MM.1S (cell line): ENCODE data around the gene LARGE2.

Experiments
- DNase-seq: peaks from one replicate; pipeline ENCODE4 v3.0.0-alpha.2; 2015
- H2AFZ ChIP-seq: fragments of 300-600 bp; sonication (generic); 2 replicates; pipeline ENCODE4 v1.6.0; 2016; ENCODE audit warnings: antibody characterized with exemption, low read length
- H3F3A ChIP-seq: fragments of 300-600 bp; sonication (generic); 2 replicates; pipeline ENCODE4 v1.6.1; 2016; ENCODE audit warnings: mild to moderate bottlenecking, antibody characterized with exemption, low read length, moderate library complexity, mixed read lengths; ENCODE audit not compliant: insufficient read depth
- H3K27ac ChIP-seq: fragments of 300-600 bp; sonication (generic); 2 replicates; pipeline ENCODE4 v1.5.1; 2016; ENCODE audit warnings: mild to moderate bottlenecking, low read length
- H3K27me3 ChIP-seq: fragments of 300-600 bp; sonication (generic); replicated peaks from 2 replicates; pipeline ENCODE4 v1.6.0; 2016; ENCODE audit warnings: low read length; ENCODE audit not compliant: insufficient read depth
- H3K36me3 ChIP-seq: fragments of 300-600 bp; sonication (generic); replicated peaks from 2 replicates; pipeline ENCODE4 v1.6.1; 2016; ENCODE audit warnings: mild to moderate bottlenecking, low read length, mixed read lengths; ENCODE audit not compliant: insufficient read depth
- H3K4me1 ChIP-seq: fragments of 300-600 bp; sonication (generic); 2 replicates; pipeline ENCODE4 v1.6.1; 2016; ENCODE audit warnings: low read length, mixed read lengths
- H3K4me2 ChIP-seq: fragments of 300-600 bp; sonication (generic); 2 replicates; pipeline ENCODE4 v1.6.0; 2016; ENCODE audit warnings: low read depth, low read length
- H3K4me3 ChIP-seq: fragments of 300-600 bp; sonication (generic); 2 replicates; pipeline ENCODE4 v1.5.1; 2016; ENCODE audit warnings: low read length, mixed read lengths
- H3K79me2 ChIP-seq: fragments of 300-600 bp; sonication (generic); 2 replicates; pipeline ENCODE4 v1.6.1; 2016; ENCODE audit warnings: mixed run types, low read length, mixed read lengths
- H3K9ac ChIP-seq: fragments of 300-600 bp; sonication (generic); 2 replicates; pipeline ENCODE4 v1.6.1; 2016; ENCODE audit warnings: low read length, mixed read lengths
- H3K9me2 ChIP-seq: fragments of 300-600 bp; sonication (generic); replicated peaks from 2 replicates; pipeline ENCODE4 v1.6.1; 2016; ENCODE audit warnings: mild to moderate bottlenecking, low read length, mixed read lengths; ENCODE audit not compliant: insufficient read depth
- H3K9me3 ChIP-seq: fragments of 300-600 bp; sonication (generic); replicated peaks from 2 replicates; pipeline ENCODE4 v1.6.1; 2016; ENCODE audit warnings: mild to moderate bottlenecking, low read length, mixed read lengths; ENCODE audit not compliant: insufficient read depth
- H4K20me1 ChIP-seq: fragments of 300-600 bp; sonication (generic); 2 replicates; pipeline ENCODE4 v1.6.1; 2016; ENCODE audit warnings: mild to moderate bottlenecking, low read length, moderate library complexity, mixed read lengths; ENCODE audit not compliant: insufficient read depth
- EZH2 ChIP-seq: fragments of 300-600 bp; sonication (generic); optimal IDR thresholded peaks from 2 replicates; pipeline ENCODE3; 2017; ENCODE audit warnings: low read depth, mild to moderate bottlenecking, antibody characterized with exemption, low read length, mixed read lengths
- EZH2phosphoT487 ChIP-seq: fragments of 300-600 bp; sonication (generic); IDR thresholded peaks from 2 replicates; pipeline ENCODE4 v1.6.1; 2018; ENCODE audit warnings: antibody characterized with exemption, low read length
- TF ChIP-seq, protein P1 (sequence below): fragments of 300-600 bp; sonication (generic); IDR thresholded peaks from 2 replicates; pipeline ENCODE4 v1.5.1; 2016; ENCODE audit warnings: antibody characterized with exemption, low read length, mixed read lengths

Gene LARGE2

DNA sequence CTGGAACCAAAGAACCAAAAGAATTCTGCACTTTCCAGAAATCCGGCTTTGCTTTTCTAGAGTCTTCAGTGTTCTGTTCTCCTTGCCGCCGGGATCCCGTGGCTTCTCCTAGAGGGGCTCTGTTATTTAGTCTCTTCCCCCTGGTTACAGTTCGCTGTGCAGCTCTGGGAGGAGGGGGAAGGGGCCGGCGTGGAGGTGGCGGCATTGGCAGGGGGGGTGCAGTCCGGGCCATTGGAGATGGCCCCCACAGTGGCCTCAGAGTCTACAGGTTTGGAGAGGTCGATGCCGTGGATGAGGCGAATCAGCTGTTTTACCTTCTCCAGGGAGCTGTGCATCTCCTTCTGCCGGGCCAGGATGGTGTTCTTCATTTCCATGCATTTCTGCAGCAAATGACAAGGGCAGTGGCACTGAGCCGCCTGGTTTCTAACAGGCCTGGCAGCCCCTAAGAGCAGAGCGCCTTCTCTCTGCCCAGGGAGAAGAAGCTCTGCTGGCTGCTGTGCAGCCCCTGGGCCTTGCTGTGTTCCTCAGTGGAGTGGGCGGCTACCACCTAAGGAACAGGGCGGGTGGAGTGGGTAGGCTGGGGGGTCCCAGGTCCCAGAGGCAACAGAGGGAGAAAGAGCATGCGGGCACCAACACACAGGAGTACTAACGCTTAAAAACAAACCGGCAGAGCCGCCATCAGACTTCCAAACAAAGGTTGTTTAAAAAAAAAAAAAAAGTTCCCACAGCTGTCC, 11.6 kb downstream of the LARGE2 start:
- no peaks in the 10 kb centered on the region for H4K20me1 ChIP-seq
- peaks cover 12% of the 10 kb centered on the region for H3F3A ChIP-seq
- H3K9me2 ChIP-seq, result no peaks in the 10 kb centered on the region
- H3K79me2 ChIP-seq, result no peaks in the 10 kb centered on the region
- no peak overlapping the region for H3K4me3 ChIP-seq
- no peaks in the 10 kb centered on the region for H3K9me3 ChIP-seq
- no peaks in the 10 kb centered on the region for H3K36me3 ChIP-seq
- H3K4me1 ChIP-seq, result peaks cover 13% of the 10 kb centered on the region; the same call in 1 of the 2 replicates
- no peak for DNase-seq
- no peak overlapping the region for H3K27ac ChIP-seq
- TF ChIP-seq EZH2 (no peak), EZH2phosphoT487 (no peak)
- TF ChIP-seq, protein P1, sequence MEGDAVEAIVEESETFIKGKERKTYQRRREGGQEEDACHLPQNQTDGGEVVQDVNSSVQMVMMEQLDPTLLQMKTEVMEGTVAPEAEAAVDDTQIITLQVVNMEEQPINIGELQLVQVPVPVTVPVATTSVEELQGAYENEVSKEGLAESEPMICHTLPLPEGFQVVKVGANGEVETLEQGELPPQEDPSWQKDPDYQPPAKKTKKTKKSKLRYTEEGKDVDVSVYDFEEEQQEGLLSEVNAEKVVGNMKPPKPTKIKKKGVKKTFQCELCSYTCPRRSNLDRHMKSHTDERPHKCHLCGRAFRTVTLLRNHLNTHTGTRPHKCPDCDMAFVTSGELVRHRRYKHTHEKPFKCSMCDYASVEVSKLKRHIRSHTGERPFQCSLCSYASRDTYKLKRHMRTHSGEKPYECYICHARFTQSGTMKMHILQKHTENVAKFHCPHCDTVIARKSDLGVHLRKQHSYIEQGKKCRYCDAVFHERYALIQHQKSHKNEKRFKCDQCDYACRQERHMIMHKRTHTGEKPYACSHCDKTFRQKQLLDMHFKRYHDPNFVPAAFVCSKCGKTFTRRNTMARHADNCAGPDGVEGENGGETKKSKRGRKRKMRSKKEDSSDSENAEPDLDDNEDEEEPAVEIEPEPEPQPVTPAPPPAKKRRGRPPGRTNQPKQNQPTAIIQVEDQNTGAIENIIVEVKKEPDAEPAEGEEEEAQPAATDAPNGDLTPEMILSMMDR, result no peak
- no peak overlapping the region for H2AFZ ChIP-seq
- H3K27me3 ChIP-seq, result no peaks in the 10 kb centered on the region
- H3K4me2 ChIP-seq, result no peak overlapping the region
- no peak overlapping the region for H3K9ac ChIP-seq

DNA sequence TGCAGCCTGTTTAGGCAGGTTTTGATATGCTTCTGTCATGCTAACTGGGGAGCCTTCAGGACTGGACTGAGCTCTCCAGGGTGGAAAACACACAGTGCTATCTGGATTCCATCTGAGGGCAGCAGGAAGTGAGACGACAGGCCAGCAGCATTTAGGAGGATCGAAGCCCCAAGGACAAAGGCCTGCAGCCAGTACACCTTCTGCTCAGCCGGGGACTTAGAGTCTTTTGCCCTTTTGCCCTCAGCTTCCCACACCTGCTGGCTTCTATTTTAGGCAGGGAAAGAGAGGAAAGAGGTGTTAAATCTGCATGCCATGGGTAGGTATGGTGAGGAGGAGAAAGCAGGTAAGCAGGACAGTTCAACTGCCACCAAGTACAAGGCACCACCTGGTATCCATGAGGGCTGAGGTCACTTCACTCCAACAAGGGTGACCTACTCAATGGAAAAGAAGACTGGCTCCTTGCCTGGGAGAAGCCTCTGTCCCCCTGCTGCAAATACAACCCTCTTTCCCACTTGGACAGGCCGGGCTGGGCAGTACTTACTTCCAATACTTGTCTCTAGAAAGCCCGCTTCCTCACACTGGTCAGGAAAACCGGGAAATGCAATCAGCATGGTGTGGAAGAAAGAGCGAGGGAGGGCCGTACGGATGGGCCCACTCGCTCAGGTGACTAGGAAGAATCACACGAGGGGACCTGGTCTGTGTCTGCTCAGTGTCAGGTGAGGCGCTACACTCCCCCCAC, 12.3 kb downstream of the LARGE2 start:
- no peaks in the 10 kb centered on the region for H3K9me3 ChIP-seq
- H3K27ac ChIP-seq, result no peak overlapping the region
- no peak for DNase-seq
- H3K4me2 ChIP-seq, result no peak overlapping the region
- H3K4me3 ChIP-seq, result no peak overlapping the region
- H4K20me1 ChIP-seq, result no peaks in the 10 kb centered on the region
- TF ChIP-seq EZH2phosphoT487, result no peak
- TF ChIP-seq EZH2, result no peak
- TF ChIP-seq, protein P1, result no peak
- peaks cover 7% of the 10 kb centered on the region for H3F3A ChIP-seq
- peaks cover 8% of the 10 kb centered on the region; the same call in 1 of the 2 replicates for H3K4me1 ChIP-seq
- H3K27me3 ChIP-seq, result no peaks in the 10 kb centered on the region
- H3K9me2 ChIP-seq, result no peaks in the 10 kb centered on the region
- H3K36me3 ChIP-seq, result no peaks in the 10 kb centered on the region
- H3K79me2 ChIP-seq, result no peaks in the 10 kb centered on the region
- no peak overlapping the region for H3K9ac ChIP-seq
- no peak overlapping the region for H2AFZ ChIP-seq

DNA sequence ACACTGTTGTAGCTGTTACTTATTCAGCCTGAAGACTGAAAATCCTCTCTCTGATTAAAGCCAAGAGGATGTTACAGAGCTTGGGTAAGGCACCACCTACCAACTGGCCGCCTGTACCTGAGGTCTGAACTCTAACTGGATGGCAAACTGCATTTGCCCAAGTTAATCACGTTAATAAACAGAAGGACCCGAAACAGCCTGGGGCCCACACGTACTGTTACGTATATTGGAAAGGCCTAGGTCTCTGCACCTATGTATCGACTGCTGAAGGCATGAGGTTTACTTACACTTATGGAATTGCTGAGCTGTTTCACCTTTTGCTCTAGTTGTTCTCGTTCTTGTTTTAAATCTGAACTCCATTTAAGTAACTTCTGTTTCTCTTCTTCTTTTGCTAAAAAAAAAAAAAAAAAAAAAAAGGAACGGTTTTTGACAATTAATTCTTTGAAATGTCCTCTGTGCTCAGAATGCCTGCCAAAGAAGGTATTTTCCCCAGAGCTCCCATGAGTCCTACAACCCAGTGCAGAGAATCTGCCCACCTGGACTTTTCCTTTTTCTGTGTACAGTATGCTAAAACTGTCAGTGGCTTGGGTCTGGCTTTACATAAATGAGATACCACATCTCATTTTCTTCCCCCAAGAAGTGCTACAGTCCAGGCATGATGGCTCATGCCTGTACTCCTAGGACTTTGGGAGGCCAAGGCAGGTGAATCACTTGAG, 13.1 kb downstream of the LARGE2 start:
- Histone ChIP-seq H3K4me2 (no peak overlapping the region), H2AFZ (no peak overlapping the region), H3K79me2 (no peaks in the 10 kb centered on the region), H4K20me1 (no peaks in the 10 kb centered on the region), H3K27me3 (no peaks in the 10 kb centered on the region), H3K4me1 (peaks cover 2% of the 10 kb centered on the region; the same call in 1 of the 2 replicates), H3K27ac (no peak overlapping the region), H3K9me3 (no peaks in the 10 kb centered on the region), H3K4me3 (no peak overlapping the region), H3F3A (peaks cover under 1% of the 10 kb centered on the region), H3K36me3 (no peaks in the 10 kb centered on the region), H3K9ac (no peak overlapping the region), H3K9me2 (no peaks in the 10 kb centered on the region)
- no peak for DNase-seq
- TF ChIP-seq, protein P1, result no peak
- TF ChIP-seq EZH2, result no peak
- no peak for TF ChIP-seq EZH2phosphoT487
